ENCODE measurements around the gene MAOB.

MAOB gene

DNA sequence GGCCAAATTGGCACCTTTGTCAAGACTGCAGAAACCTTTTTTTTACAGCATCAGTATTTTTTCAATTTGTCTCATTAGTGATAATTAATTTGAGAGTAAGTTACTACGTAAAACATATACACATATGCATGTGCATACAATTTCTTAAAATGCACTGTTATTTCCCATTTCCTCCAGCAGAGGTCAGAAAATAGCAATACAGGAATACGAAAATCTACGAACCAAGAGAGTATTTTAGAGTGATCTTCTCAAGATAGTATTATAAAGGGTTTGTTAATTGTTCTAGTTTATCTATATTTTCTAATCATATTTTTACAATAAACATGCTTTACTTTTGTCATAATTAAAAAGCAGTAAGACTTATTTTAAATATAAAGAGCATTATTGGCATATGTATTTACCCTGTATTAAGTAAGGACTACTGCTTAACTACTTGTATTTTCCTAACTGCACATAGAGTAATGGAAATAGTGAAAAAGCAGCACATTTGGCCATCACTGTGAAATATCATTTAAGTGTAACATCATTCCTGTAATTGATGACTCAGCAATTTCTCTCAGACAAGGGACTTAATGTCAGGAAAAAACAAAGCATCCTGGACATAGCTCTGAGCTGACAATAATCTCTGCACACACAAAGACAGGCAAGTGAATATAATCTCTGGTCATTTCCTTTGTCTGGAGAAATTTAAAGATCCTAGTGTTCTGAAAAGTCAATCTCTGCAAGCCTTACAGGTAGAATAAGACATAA, 45.6 kb downstream of the MAOB start:
- Histone ChIP-seq H4K20me1 (ENCODE audit: low read depth, low read length) (no peaks in the 10 kb centered on the region), H3K27me3 (ENCODE audit: low read length) (no peaks in the 10 kb centered on the region), H3K9ac (ENCODE audit: low read length) (no peak overlapping the region), H3K79me2 (ENCODE audit: insufficient read depth, low read length) (no peaks in the 10 kb centered on the region), H3K4me2 (ENCODE audit: low read depth, low read length, poor library complexity, severe bottlenecking) (no peak overlapping the region), H2AFZ (ENCODE audit: low read depth, low read length, severe bottlenecking) (no peak overlapping the region), H3K36me3 (ENCODE audit: low read length) (no peaks in the 10 kb centered on the region), H3K9me2 (replicated peaks; ENCODE audit: insufficient read depth, low read length) (no peaks in the 10 kb centered on the region), H3K9me3 (ENCODE audit: insufficient read depth, low read length) (no peaks in the 10 kb centered on the region), H3K4me3 (ENCODE audit: insufficient read depth, low read length, poor library complexity, severe bottlenecking) (no peak overlapping the region), H3K27ac (ENCODE audit: low read depth, low read length) (no peak overlapping the region), H3F3A (ENCODE audit: insufficient read depth) (no peaks in the 10 kb centered on the region)
- TF ChIP-seq, protein P1, sequence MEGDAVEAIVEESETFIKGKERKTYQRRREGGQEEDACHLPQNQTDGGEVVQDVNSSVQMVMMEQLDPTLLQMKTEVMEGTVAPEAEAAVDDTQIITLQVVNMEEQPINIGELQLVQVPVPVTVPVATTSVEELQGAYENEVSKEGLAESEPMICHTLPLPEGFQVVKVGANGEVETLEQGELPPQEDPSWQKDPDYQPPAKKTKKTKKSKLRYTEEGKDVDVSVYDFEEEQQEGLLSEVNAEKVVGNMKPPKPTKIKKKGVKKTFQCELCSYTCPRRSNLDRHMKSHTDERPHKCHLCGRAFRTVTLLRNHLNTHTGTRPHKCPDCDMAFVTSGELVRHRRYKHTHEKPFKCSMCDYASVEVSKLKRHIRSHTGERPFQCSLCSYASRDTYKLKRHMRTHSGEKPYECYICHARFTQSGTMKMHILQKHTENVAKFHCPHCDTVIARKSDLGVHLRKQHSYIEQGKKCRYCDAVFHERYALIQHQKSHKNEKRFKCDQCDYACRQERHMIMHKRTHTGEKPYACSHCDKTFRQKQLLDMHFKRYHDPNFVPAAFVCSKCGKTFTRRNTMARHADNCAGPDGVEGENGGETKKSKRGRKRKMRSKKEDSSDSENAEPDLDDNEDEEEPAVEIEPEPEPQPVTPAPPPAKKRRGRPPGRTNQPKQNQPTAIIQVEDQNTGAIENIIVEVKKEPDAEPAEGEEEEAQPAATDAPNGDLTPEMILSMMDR (IDR thresholded peaks at IDR 0.05; ENCODE audit: insufficient read depth, low read length, poor library complexity, severe bottlenecking): peak; percentile 25
- TF ChIP-seq EZH2phosphoT487 (conservative IDR thresholded peaks at IDR 0.05; ENCODE audit: low read length): no peak

DNA sequence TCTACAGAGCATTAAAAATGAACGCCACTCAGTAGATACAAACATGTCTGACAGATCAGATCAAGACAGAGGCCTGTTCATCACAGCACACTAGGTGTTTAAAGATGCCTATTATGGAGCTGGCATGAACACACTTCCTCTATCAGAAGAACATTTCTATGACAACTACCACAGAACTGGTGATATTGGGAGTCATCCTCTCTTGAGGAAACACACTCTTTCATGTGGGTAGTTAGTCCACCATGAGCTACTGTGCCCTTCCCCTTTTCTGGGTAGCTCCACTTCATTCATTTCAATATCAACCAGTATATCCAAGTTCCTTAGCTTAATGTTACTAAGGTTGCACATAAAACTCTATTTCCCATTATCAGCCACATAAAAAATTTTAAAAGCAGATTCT, 46.7 kb downstream of the MAOB start:
- no peaks in the 10 kb centered on the region for H3K9me3 ChIP-seq (ENCODE audit: insufficient read depth, low read length)
- no peaks in the 10 kb centered on the region for H3K9me2 ChIP-seq (replicated peaks; ENCODE audit: insufficient read depth, low read length)
- H3K4me2 ChIP-seq (ENCODE audit: low read depth, low read length, poor library complexity, severe bottlenecking): no peak overlapping the region
- no peaks in the 10 kb centered on the region for H3F3A ChIP-seq (ENCODE audit: insufficient read depth)
- H3K4me3 ChIP-seq (ENCODE audit: insufficient read depth, low read length, poor library complexity, severe bottlenecking): no peak overlapping the region
- H3K79me2 ChIP-seq (ENCODE audit: insufficient read depth, low read length): no peaks in the 10 kb centered on the region
- TF ChIP-seq, protein P1 (IDR thresholded peaks at IDR 0.05; ENCODE audit: insufficient read depth, low read length, poor library complexity, severe bottlenecking): no peak
- TF ChIP-seq EZH2phosphoT487 (conservative IDR thresholded peaks at IDR 0.05; ENCODE audit: low read length): no peak
- H4K20me1 ChIP-seq (ENCODE audit: low read depth, low read length): no peaks in the 10 kb centered on the region
- no peak overlapping the region for H3K9ac ChIP-seq (ENCODE audit: low read length)
- H3K36me3 ChIP-seq (ENCODE audit: low read length): no peaks in the 10 kb centered on the region
- no peak overlapping the region for H3K27ac ChIP-seq (ENCODE audit: low read depth, low read length)
- no peaks in the 10 kb centered on the region for H3K27me3 ChIP-seq (ENCODE audit: low read length)
- H2AFZ ChIP-seq (ENCODE audit: low read depth, low read length, severe bottlenecking): no peak overlapping the region

GRCh38 chrX:43827791-43828190, 54.5 kb downstream of the MAOB start:
- Histone ChIP-seq H3K27me3 (ENCODE audit: low read length) (no peaks in the 10 kb centered on the region), H4K20me1 (ENCODE audit: low read depth, low read length) (no peaks in the 10 kb centered on the region), H3K9me2 (replicated peaks; ENCODE audit: insufficient read depth, low read length) (no peaks in the 10 kb centered on the region), H3K9ac (ENCODE audit: low read length) (no peak overlapping the region), H3K9me3 (ENCODE audit: insufficient read depth, low read length) (no peaks in the 10 kb centered on the region), H2AFZ (ENCODE audit: low read depth, low read length, severe bottlenecking) (no peak overlapping the region), H3F3A (ENCODE audit: insufficient read depth) (no peaks in the 10 kb centered on the region), H3K27ac (ENCODE audit: low read depth, low read length) (no peak overlapping the region), H3K36me3 (ENCODE audit: low read length) (no peaks in the 10 kb centered on the region), H3K4me3 (ENCODE audit: insufficient read depth, low read length, poor library complexity, severe bottlenecking) (no peak overlapping the region), H3K79me2 (ENCODE audit: insufficient read depth, low read length) (no peaks in the 10 kb centered on the region), H3K4me2 (ENCODE audit: low read depth, low read length, poor library complexity, severe bottlenecking) (no peak overlapping the region)
- TF ChIP-seq EZH2phosphoT487 (conservative IDR thresholded peaks at IDR 0.05; ENCODE audit: low read length): no peak
- TF ChIP-seq, protein P1 (IDR thresholded peaks at IDR 0.05; ENCODE audit: insufficient read depth, low read length, poor library complexity, severe bottlenecking): no peak

Measured in SU-DHL-6 (cell line).